GM19025 (cell line): ENCODE data around the gene NPHS1.
"Not testable (repeated sequence)": the region's sequence is repeated elsewhere in the genome, so short reads cannot be mapped to it uniquely, and the experiment has no call there.

Experiments
- ATAC-seq: cut with Tn5 transposase; IDR thresholded peaks from one replicate; pipeline ENCODE4 v1.9.1; 2021; ENCODE audit warnings: mild to moderate bottlenecking, low read depth, moderate library complexity; ENCODE audit not compliant: unreplicated experiment

The NPHS1 gene

GRCh38 chr19:35879068-35879467 is 26.8 kb upstream of the NPHS1 start:
- ATAC-seq, result no peak

- ATAC-seq, result no peak
Measured at GRCh38 chr19:35874392-35874930, 22.2 kb upstream of the NPHS1 start.

DNA sequence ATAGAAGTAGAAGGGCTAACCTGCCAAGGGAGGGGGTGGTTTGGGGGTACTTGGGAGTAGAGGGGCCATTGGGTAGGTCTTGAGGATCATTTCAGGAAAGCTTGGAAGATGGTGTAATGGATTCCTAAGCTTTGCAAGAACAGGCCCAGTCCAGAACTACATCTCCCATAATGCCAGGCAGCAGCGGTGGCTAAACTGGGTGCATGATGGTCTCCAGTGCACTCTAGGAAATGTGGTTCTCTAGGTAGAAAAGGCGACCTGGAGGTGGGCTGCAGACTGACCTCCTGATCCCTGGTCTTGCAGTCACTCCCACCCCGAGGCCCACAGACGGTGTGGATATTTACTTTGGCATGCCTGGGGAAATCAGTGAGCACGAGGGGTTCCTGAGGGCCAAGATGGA is 19.9 kb upstream of the NPHS1 start:
- no peak for ATAC-seq

GRCh38 chr19:35871611-35872010 is 19.3 kb upstream of the NPHS1 start:
- no peak for ATAC-seq

- no peak for ATAC-seq
Measured at GRCh38 chr19:35870798-35871197, 18.5 kb upstream of the NPHS1 start.

GRCh38 chr19:35870124-35870736 is 17.9 kb upstream of the NPHS1 start:
- not testable (repeated sequence) for ATAC-seq

- peak; percentile 67 for ATAC-seq
Measured at GRCh38 chr19:35869327-35870123, 17.2 kb upstream of the NPHS1 start.

- no peak for ATAC-seq
Measured at GRCh38 chr19:35868823-35869326, 16.6 kb upstream of the NPHS1 start.

GRCh38 chr19:35868172-35868822 is 16.0 kb upstream of the NPHS1 start, which contains the start of gene APLP1:
APLP1 (plus strand) TSS chr19:35868574; CDS start chr19:35868637, 63 bp downstream.
- peak; percentile 52 for ATAC-seq

DNA sequence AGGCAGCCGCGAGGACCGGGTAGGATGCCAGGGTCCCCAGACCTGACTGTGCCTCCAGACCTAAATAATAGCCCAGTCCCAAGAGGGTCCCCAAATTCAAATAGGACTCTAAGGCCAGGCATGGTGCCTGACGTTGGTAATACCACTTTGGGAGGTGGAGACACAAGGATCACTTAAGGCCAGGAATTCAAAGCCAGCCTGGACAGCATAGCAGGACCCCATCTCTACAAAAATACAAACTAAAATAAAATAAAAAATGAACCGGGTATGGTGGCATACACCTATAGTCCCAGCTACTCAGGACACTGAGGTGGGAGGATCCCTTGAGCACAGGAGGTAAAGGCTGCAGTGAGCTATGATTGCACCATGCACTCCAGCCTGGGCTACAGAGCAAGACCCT is 10.7 kb upstream of the NPHS1 start:
- ATAC-seq, result no peak

DNA sequence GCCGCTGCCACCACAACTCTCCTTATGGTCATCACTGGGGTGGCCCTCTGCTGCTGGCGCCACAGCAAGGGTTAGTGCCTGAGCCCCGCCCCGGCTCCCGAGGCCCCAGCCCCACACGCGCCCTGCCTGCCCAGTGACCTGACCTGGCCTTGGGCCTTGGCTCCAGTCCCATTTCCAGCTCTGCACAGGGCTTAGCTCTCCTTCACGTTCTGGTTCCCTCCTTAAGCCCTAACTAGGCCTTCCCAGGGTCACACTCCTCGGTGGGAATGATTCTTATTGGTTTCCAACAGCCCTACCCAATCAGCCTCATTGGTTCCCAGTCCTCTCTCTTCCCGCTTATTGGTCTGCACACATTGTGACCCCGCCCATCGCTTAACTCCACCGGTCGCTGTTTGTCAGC is 10.2 kb upstream of the NPHS1 start:
- ATAC-seq, result no peak

- ATAC-seq, result no peak
Measured at GRCh38 chr19:35861640-35862160, 9.4 kb upstream of the NPHS1 start.

GRCh38 chr19:35860818-35861639 is 8.7 kb upstream of the NPHS1 start:
- no peak for ATAC-seq

- no peak for ATAC-seq
Measured at GRCh38 chr19:35860436-35860817, 8.1 kb upstream of the NPHS1 start.

DNA sequence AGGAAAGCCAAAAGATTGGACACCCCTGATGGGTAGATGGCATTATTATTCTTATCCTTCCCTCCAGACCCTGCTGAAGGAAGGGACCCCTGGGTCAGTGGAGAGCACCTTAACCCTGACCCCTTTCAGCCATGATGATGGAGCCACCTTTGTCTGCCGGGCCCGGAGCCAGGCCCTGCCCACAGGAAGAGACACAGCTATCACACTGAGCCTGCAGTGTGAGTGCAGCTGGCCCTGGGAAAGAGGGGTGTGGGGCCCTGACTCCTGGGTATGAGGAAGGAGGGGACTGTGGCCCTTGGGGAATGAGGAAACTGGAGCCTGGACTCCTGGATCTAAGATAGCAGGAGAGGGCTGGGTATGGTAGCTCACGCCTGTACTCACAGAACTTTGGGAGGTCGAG is 7.1 kb upstream of the NPHS1 start:
- ATAC-seq, result no peak

DNA sequence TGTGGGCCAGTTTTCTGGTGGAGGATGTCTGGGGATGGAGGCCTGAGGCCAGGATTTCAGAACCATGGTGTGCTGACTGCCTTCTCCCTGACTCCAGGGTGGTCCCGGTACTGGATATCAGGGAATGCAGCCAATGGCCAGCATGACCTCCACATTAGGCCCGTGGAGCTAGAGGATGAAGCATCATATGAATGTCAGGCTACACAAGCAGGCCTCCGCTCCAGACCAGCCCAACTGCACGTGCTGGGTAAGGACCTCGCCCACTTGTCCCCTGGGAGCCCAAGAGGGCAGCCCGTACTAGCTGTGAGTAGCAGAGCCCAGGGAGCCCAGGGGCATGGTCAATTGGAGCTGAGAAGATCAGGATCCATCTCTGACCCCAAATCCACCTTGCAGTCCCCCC is 6.0 kb upstream of the NPHS1 start:
- ATAC-seq, result no peak

- no peak for ATAC-seq
Measured at GRCh38 chr19:35856546-35857149, 4.3 kb upstream of the NPHS1 start, which contains the start of gene KIRREL2. KIRREL2 (plus strand) TSS chr19:35856911; CDS start chr19:35857120, 209 bp downstream.

DNA sequence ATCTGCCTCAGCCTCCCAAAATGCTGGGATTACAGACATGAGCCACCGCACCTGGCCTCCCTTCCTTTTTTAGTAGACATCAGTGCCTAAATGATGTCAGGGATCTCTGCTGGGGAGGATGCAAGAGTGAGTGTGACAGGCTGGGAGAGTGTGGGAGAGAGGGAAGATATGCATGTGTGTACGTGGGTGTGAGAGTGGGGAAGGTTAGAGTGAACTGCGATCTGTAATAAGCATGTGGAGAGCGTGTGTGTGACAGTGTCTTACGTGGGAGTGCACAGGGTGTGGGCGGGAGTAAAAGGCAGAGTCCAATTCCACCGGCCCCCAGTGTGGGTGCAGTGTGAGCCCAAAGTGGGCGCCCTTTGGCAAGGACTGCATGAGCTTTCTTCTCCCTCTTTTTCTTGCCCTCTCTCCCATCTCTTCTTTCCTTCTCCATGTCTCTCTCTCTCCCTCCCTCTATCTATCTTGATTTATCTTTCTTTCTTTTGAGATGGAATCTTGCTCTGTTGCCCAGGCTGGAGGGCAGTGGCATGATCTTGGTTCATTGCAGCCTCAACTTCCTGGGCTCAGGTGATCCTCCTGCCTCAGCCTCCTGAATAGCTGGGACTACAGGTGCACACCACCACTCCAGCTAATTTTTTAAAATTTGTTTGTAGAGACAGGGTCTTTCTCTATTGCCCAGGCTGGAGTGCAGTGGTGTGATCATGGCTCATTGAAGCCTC is 893 bp upstream of the NPHS1 start:
- no peak for ATAC-seq
